ENCODE results near the gene PDIA5.

Gene PDIA5

DNA sequence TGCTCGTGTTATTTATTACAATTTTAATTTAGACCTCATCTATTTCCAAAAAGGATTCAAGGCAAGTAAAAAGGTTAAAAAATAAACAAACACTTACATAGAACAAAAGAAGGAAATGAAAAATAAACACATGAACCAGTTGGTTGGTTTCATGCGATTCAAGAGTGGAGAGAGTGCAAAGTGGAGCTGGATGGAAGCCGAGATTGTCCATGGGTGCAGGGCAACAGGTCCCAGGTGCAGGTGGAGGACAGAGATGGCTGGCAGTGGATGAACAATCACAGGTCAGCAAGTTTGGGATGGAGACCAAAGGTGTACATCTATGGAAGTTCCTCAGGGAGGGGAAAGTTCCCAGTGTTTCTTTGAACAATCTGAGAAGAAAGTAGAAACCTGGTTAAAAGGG is 27.6 kb upstream of the PDIA5 start:
- no peak overlapping the region for H3K4me3 ChIP-seq (ENCODE audit: low read length)
- DNase-seq (ENCODE audit: low read depth), result no peak
- TF ChIP-seq, protein P1, sequence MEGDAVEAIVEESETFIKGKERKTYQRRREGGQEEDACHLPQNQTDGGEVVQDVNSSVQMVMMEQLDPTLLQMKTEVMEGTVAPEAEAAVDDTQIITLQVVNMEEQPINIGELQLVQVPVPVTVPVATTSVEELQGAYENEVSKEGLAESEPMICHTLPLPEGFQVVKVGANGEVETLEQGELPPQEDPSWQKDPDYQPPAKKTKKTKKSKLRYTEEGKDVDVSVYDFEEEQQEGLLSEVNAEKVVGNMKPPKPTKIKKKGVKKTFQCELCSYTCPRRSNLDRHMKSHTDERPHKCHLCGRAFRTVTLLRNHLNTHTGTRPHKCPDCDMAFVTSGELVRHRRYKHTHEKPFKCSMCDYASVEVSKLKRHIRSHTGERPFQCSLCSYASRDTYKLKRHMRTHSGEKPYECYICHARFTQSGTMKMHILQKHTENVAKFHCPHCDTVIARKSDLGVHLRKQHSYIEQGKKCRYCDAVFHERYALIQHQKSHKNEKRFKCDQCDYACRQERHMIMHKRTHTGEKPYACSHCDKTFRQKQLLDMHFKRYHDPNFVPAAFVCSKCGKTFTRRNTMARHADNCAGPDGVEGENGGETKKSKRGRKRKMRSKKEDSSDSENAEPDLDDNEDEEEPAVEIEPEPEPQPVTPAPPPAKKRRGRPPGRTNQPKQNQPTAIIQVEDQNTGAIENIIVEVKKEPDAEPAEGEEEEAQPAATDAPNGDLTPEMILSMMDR (IDR thresholded peaks at IDR 0.05; ENCODE audit: insufficient read depth, low read depth, low read length, missing control alignments), result no peak

DNA sequence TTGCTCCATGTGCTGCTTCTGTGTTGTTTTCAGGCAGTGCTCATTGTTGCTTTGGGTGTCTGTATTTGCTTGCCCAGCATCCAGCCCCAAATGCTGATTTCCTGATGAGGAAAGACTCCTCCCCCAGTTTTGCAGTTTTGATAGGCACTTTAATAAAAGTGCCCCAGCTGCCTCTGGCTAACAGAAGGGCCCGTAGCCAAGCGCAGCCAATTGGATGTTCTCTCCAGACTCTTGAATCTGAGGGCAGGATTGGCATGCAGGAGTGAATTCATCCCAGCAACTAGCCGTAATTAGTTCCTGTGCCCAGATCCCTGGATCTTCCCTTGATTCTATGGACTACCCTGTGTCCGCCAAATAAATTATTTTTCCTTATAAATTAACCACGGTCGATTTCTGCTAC is 24.4 kb upstream of the PDIA5 start:
- no peak for DNase-seq (ENCODE audit: low read depth)
- TF ChIP-seq, protein P1 (IDR thresholded peaks at IDR 0.05; ENCODE audit: insufficient read depth, low read depth, low read length, missing control alignments), result no peak
- H3K4me3 ChIP-seq (ENCODE audit: low read length), result no peak overlapping the region

DNA sequence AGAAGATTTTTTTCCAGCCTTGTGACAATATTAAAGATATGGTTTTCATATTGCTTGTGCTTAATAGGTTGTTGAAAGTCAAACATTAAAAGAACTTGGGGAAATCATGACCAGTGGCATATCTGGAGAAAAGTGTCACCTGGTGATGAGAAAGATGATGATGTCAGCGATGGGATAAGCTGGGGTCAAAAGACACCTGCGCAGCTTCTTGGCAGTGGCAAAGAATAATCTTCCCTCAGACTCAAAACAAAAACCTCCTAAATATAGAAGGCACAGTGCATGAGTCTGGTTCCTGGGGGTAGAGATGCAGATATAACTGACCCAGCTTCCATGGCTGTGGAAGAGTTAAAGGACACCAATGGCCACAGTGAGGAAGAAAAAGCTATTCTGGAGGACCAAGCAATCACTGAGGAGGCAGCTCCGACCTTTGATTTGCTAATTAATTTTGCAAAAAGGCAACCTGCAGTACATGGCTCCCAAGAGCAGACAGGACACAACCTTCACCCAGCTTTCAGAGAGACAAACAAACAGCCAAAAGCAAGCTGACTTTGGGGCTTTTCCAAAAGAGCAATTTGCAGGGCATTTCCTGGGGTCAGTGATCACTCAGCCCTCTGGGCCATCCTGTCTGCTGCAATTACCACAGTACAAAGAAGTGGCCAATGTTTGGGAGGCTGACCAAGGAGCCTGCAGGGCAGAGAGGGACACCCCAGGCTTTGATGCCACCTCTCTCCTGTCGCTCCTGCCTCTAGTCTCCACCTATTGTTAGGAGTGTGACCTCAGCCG is 21.7 kb upstream of the PDIA5 start:
- no peak overlapping the region for H3K4me3 ChIP-seq (ENCODE audit: low read length)
- DNase-seq (ENCODE audit: low read depth), result no peak
- TF ChIP-seq, protein P1 (IDR thresholded peaks at IDR 0.05; ENCODE audit: insufficient read depth, low read depth, low read length, missing control alignments), result no peak

DNA sequence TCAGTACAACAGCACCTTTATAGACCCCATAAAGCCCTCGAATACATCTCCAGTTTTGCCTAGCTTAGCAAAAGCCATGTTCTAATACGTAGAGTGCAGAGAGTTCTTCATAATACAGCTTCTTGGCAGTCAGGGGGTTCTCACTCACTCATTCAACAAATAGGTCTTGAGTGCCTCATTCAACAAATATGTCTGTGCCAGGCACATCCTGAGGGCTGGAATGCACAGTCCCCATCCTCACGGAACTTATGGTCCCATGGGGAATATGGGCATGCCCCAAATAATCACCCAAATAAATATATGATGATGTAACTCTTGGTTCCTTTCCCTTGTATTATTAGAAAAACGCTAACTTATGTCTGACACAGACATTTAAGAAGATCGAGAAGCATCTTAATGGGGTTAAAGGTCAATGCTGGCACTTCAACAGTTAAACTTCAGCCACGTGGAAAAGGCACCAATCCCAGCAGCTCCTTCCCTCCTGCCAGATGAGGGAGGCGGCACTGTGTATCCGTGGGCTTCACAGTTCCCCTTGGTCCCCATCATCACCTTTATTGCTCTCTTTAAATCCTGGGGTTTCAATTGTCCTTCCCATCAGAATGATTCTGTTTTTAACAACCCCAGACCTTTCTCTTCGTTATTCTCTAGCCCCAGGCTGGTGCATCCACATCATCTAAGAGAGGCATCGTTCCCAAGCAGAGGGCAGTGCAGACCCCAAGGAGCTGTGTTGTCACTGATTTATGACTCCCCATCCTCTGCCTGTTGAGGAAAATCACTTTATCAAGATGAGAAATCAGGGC is 20.4 kb upstream of the PDIA5 start:
- H3K4me3 ChIP-seq (ENCODE audit: low read length), result no peak overlapping the region
- TF ChIP-seq, protein P1 (IDR thresholded peaks at IDR 0.05; ENCODE audit: insufficient read depth, low read depth, low read length, missing control alignments), result no peak
- DNase-seq (ENCODE audit: low read depth), result no peak

DNA sequence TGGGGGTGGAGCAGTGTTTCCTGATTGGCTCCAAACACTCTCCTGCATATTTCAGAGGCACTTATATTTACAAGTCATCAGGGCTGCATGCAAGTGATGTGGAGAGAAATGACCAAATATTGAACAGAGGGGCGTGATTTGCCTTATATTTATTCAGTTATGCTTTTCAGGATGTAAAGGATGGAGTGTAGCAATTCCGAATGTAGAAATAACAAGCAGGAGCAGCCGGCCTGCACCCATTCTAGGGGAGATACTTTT is 19.8 kb upstream of the PDIA5 start:
- DNase-seq (ENCODE audit: low read depth), result no peak
- no peak overlapping the region for H3K4me3 ChIP-seq (ENCODE audit: low read length)
- TF ChIP-seq, protein P1 (IDR thresholded peaks at IDR 0.05; ENCODE audit: insufficient read depth, low read depth, low read length, missing control alignments), result no peak

DNA sequence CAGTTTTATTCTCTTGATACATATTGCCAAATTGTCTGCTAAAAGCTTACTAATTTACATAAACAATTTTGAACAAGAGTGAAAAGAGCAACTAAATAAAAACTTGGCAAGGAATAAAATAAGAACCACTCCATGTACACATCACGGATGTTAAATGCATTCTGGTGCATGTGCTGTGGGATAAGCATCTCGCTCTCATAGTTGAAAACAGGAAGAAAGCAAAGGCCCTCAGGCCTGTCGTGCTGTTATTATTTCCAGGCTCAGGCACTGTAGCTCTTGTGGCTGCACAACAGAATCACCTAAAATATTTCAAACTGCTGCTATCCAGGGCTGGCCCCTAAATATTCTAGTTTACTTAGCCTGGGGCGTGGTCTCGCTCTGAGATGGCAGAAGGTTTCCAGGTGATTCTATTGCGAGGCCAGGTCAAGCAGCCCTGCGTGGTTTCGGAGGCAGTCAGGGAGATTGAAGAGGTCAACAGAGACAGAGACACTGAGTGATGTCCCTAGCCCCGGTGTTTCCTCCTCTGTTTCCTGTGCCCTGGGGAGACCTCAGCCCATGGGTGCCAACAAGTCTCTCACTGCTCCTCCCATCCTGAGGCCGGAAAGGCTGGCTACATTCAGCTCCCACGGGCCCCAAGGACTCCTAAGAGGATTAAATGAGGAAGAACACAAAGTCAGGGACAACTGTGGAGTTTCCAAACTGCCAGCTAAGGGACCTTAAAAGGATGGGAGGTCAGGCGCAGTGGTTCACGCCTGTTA is 18.2 kb upstream of the PDIA5 start:
- no peak for DNase-seq (ENCODE audit: low read depth)
- TF ChIP-seq, protein P1 (IDR thresholded peaks at IDR 0.05; ENCODE audit: insufficient read depth, low read depth, low read length, missing control alignments), result no peak
- H3K4me3 ChIP-seq (ENCODE audit: low read length), result no peak overlapping the region

All from epithelial cell of esophagus (primary cell).